Stimulated activated effector memory CD8-positive, alpha-beta T cell treated with anti-CD3 and anti-CD28 coated beads, Interleukin-12 subunit alpha, Interleukin-12 subunit beta, amount 100 ng/mL, for 72 hours (primary cell): Measurements from ENCODE around the gene HES7.
"Not testable (repeated sequence)": the region's sequence is repeated elsewhere in the genome, so short reads cannot be mapped to it uniquely, and the experiment has no call there.

Experiments
- ATAC-seq: fragments of 150-1000 bp; cut with Tn5 transposase; 2 replicates; pipeline ENCODE4 v1.10.0; 2021
- DNase-seq, 2 donors: peaks; one replicate each; pipeline ENCODE4 v3.0.0; 2021 to 2022; ENCODE audit warnings: low spot score in 2 of 2
- H3K27ac Mint-ChIP-seq: one replicate; pipeline ENCODE4 v1.8.0; 2022; ENCODE audit warnings: mild to moderate bottlenecking, mixed read lengths
- H3K36me3 Mint-ChIP-seq: one replicate; pipeline ENCODE4 v1.8.0; 2022; ENCODE audit warnings: mild to moderate bottlenecking, mixed read lengths
- H3K4me1 Mint-ChIP-seq: one replicate; pipeline ENCODE4 v1.8.0; 2022; ENCODE audit warnings: mixed read lengths
- H3K4me3 Mint-ChIP-seq: one replicate; pipeline ENCODE4 v1.8.0; 2022; ENCODE audit warnings: mild to moderate bottlenecking, mixed read lengths
- H3K9me3 Mint-ChIP-seq: one replicate; pipeline ENCODE4 v1.8.0; 2022; ENCODE audit warnings: mixed read lengths

HES7 gene

GRCh38 chr17:8109661-8110455, 14.0 kb downstream of the HES7 start:
- no peaks in the 10 kb centered on the region for H3K36me3 Mint-ChIP-seq
- ATAC-seq (peak; percentile 90), DNase-seq (peak; percentile 77 to 84)
- H3K4me3 Mint-ChIP-seq = peak overlapping the region; percentile 17
- peaks cover 9% of the 10 kb centered on the region for H3K4me1 Mint-ChIP-seq
- no peak overlapping the region for H3K27ac Mint-ChIP-seq
- H3K9me3 Mint-ChIP-seq = no peaks in the 10 kb centered on the region

DNA sequence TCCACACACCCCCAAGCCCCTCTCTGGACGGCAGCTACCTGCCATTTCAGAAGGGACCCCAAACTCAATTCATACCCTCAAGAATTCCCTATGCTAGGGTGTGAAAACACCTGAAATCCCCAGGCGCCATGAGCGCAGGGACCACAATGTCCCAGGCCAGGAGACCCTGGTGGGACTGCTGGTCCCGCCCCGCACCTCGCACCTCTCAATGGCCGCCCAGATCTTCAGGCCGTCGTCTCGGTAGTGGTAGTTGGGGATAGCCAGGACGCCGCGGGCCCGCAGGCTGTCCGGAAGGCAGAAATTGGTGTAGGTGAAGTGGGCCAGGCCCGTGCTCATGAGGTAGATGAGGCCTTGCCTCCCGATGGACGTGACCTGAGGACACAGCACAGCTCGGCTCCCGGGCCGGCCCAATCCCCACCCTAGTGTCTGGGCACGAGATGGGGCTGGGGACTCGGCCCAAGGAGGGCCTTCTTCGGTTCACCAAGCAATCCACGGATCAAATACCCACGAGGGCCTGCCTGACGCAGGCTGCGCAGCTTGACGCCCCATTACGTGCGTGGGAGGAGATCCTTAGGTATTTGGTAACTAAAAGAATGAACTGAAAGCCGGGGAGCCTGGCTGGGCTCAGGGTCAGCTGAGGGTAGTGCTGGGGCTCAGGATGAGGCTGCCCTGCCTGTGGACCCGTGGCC, 14.8 kb downstream of the HES7 start:
- peak overlapping the region; percentile 17 for H3K4me3 Mint-ChIP-seq
- H3K4me1 Mint-ChIP-seq = peaks cover 9% of the 10 kb centered on the region
- no peak for ATAC-seq
- no peak for DNase-seq
- no peak overlapping the region for H3K27ac Mint-ChIP-seq
- H3K36me3 Mint-ChIP-seq = no peaks in the 10 kb centered on the region
- H3K9me3 Mint-ChIP-seq = no peaks in the 10 kb centered on the region

GRCh38 chr17:8106980-8107379, 16.9 kb downstream of the HES7 start:
- DNase-seq, H3K27ac Mint-ChIP-seq, ATAC-seq, H3K9me3 Mint-ChIP-seq, H3K36me3 Mint-ChIP-seq, H3K4me3 Mint-ChIP-seq, H3K4me1 Mint-ChIP-seq: not testable (repeated sequence)

DNA sequence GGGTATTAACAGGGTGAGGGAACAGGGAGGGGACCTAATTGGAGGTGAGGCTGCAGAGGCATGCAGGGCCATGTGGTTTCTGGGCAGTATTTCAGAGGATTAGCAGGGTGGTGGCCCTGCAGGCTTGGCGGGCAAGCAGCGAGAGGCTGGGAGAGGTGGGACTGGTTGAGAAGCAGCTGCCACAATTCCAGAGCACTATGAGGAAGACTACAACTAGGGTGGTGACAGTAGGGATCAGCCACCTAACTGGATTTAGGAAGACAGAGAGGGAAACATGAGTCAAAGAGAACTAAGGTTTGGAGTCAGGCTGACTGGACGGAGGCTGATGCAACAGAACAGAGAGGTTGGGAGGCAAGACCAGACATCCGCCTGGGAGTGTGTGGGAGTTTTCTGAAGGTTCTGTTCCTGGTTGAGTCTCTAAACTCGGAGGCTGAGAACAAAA, 17.9 kb downstream of the HES7 start:
- Mint-ChIP-seq H3K4me1 (peaks cover 5% of the 10 kb centered on the region), H3K4me3 (no peak overlapping the region), H3K9me3 (no peaks in the 10 kb centered on the region), H3K36me3 (no peaks in the 10 kb centered on the region), H3K27ac (no peak overlapping the region)
- DNase-seq (no peak), ATAC-seq (no peak)

- no peaks in the 10 kb centered on the region for H3K9me3 Mint-ChIP-seq
- DNase-seq (no peak), ATAC-seq (no peak)
- H3K4me1 Mint-ChIP-seq = no peaks in the 10 kb centered on the region
- H3K27ac Mint-ChIP-seq = no peak overlapping the region
- no peak overlapping the region for H3K4me3 Mint-ChIP-seq
- H3K36me3 Mint-ChIP-seq = no peaks in the 10 kb centered on the region
Observed at GRCh38 chr17:8104911-8105310, 19.0 kb downstream of the HES7 start.

- Mint-ChIP-seq H3K9me3 (no peaks in the 10 kb centered on the region), H3K4me1 (no peaks in the 10 kb centered on the region), H3K36me3 (no peaks in the 10 kb centered on the region), H3K4me3 (no peak overlapping the region), H3K27ac (no peak overlapping the region)
- DNase-seq (no peak), ATAC-seq (no peak)
Observed at GRCh38 chr17:8103549-8103948, 20.4 kb downstream of the HES7 start.

DNA sequence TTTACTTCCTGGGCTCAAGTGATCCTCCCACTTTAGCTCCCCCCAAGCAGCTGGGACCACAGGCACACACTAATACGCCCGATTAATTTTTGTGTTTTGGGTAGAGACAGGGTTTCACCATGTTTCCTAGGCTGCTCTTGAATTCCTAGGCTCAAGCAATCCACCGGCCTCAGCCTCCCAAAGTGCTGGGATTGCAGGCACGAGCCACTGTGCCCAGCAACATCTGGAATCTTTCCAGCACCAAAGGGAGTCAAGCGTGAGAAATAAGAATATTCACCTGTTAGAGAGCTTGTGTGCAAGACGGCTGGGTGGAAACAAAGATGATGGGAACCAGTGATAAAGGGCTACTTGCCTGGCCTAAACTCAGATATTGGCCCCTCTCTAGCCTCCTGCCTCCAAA, 22.2 kb downstream of the HES7 start:
- no peaks in the 10 kb centered on the region for H3K4me1 Mint-ChIP-seq
- H3K36me3 Mint-ChIP-seq = no peaks in the 10 kb centered on the region
- no peak overlapping the region for H3K4me3 Mint-ChIP-seq
- DNase-seq (no peak), ATAC-seq (no peak)
- no peak overlapping the region for H3K27ac Mint-ChIP-seq
- H3K9me3 Mint-ChIP-seq = no peaks in the 10 kb centered on the region

- ATAC-seq (no peak), DNase-seq (no peak)
- Mint-ChIP-seq H3K27ac (no peak overlapping the region), H3K4me3 (no peak overlapping the region), H3K36me3 (no peaks in the 10 kb centered on the region), H3K4me1 (no peaks in the 10 kb centered on the region), H3K9me3 (no peaks in the 10 kb centered on the region)
Observed at GRCh38 chr17:8100763-8101162, 23.1 kb downstream of the HES7 start.

- no peak overlapping the region for H3K4me3 Mint-ChIP-seq
- H3K4me1 Mint-ChIP-seq = no peaks in the 10 kb centered on the region
- no peak overlapping the region for H3K27ac Mint-ChIP-seq
- DNase-seq = no peak
- no peak for ATAC-seq
- no peaks in the 10 kb centered on the region for H3K36me3 Mint-ChIP-seq
- H3K9me3 Mint-ChIP-seq = no peaks in the 10 kb centered on the region
Observed at GRCh38 chr17:8100111-8100510, 23.8 kb downstream of the HES7 start.

DNA sequence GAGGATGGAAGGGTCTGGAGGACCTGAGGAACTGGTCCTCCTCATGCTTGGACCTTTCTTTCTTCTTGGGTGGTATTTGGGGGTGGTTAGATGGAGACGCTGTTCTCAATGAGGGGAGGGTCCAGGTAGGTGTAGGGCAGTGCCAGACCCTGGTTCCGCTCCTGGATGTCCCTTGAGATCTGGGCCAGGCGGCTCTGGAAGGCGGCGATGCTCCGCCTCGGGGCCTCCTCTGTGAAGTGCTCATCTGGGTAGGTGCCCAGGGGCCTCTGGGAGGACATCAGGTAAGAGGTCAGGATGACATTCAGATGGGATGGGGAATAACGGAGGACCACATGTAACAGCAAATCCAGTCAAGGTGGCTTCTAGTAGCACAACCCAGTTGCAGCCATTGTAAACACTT, 27.4 kb downstream of the HES7 start:
- Mint-ChIP-seq H3K4me3 (no peak overlapping the region), H3K9me3 (no peaks in the 10 kb centered on the region), H3K4me1 (peaks cover 6% of the 10 kb centered on the region), H3K27ac (peak overlapping the region; percentile 26), H3K36me3 (no peaks in the 10 kb centered on the region)
- ATAC-seq (no peak), DNase-seq (no peak)

DNA sequence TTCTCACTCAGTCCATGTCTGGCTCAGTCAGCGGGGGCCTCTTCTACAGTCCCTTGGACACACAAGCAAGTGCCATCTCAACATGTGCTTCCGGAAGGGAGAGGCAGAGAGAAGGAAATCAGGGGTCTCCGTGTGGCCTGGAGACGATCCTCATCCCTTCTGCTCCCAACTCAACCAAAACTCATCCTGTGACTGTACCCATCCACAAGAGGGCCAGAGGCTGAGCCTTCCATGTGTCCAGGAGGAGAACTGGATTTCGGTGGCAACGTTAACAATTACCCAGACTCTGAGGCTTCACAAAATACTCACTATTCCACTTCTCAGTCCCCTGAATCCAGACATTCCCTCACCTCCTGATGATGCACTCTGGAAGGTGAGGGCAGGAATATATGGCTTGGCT, 28.5 kb downstream of the HES7 start:
- H3K27ac Mint-ChIP-seq = no peak overlapping the region
- no peaks in the 10 kb centered on the region for H3K9me3 Mint-ChIP-seq
- DNase-seq = no peak
- ATAC-seq = no peak
- peaks cover 6% of the 10 kb centered on the region for H3K4me1 Mint-ChIP-seq
- no peaks in the 10 kb centered on the region for H3K36me3 Mint-ChIP-seq
- H3K4me3 Mint-ChIP-seq = no peak overlapping the region

GRCh38 chr17:8091033-8091687, 32.7 kb downstream of the HES7 start:
- H3K36me3 Mint-ChIP-seq = peaks cover 4% of the 10 kb centered on the region
- no peak for DNase-seq

DNA sequence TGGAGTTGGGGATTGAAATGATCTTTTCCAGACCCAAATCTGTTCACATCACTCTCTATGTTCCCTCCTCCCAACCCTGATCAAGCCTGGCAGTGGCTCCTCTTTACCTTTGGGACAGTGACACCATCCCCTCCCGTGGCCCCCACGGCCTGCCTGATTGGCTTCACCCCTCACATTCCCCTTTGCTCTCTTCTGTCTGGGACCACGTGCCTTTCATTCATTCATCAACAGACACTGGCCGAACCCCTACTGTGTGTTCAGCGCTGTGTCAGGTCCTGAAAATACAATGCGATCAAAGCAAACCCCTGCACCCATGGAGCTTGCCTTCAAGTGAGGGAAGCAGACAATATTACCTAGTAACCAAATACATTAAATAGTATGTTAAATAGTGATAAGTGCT, 34.2 kb downstream of the HES7 start:
- H3K4me3 Mint-ChIP-seq = no peak overlapping the region
- no peak for DNase-seq

More at GRCh38 chr17:8091033-8091687, 32.7 kb downstream of the HES7 start:
- no peaks in the 10 kb centered on the region for H3K9me3 Mint-ChIP-seq
- peak; percentile 31 for ATAC-seq
- no peak overlapping the region for H3K4me3 Mint-ChIP-seq
- no peak overlapping the region for H3K27ac Mint-ChIP-seq
- H3K4me1 Mint-ChIP-seq = peaks cover 6% of the 10 kb centered on the region

GRCh38 chr17:8087952-8088230, 36.0 kb downstream of the HES7 start:
- Mint-ChIP-seq H3K36me3 (peaks cover 5% of the 10 kb centered on the region), H3K4me1 (no peaks in the 10 kb centered on the region), H3K9me3 (no peaks in the 10 kb centered on the region), H3K4me3 (no peak overlapping the region), H3K27ac (no peak overlapping the region)
- DNase-seq (no peak), ATAC-seq (no peak)

More for the DNA sequence above, 34.2 kb downstream of the HES7 start:
- no peaks in the 10 kb centered on the region for H3K9me3 Mint-ChIP-seq
- H3K4me1 Mint-ChIP-seq = peaks cover 6% of the 10 kb centered on the region
- no peak overlapping the region for H3K27ac Mint-ChIP-seq
- H3K36me3 Mint-ChIP-seq = peaks cover 5% of the 10 kb centered on the region
- no peak for ATAC-seq

DNA sequence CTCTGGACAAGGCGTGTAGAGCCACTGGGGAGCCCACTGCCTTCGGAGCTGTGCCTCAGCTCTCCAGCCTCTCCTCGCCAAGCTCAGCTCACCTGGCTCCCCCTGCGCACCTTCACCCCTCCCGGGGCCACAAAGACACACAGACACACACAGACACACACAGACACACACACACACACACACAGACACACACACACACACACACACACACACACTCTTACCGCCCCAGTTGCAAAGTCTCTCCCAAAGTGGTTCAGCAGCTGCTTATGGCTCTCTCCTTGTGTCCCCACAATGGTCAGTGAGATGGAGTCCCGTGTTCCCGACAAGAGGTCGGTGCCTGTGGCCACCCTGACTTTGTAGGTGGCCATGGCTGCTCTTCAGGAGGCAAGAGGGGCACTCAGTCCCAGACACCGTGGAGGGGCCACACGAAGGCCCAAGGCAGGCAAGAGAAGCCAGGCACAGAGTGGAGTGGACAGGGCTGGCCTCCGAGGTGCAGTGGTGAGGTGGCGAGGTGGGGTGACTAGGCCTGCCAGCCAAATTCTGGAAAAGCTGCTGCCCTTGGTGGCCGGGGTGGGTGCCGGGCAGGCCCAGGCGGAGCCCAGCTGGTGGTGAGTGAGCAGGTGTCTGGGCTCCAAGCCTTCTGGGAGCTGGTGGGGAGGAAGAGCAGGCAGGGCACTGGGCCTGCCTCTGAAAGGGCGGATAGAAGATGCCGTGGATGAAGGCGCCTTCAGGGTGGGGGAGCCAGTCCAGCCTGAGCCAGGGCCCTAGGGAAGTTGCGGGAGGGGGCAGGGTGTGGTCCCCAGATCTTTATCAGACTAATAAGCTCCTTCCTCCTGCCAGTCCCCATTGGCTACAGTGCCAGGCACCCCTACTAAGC, 36.6 kb downstream of the HES7 start, which contains the start of gene ALOX12B:
TSS of gene ALOX12B (minus strand) at position 642 of the 877 bp plus-strand sequence. CDS start at position 368, 274 bp downstream.
- no peak within 1 kb of the TSS for H3K4me3 Mint-ChIP-seq
- DNase-seq (no peak), ATAC-seq (no peak)
- peaks cover 5% of the 10 kb centered on the region for H3K36me3 Mint-ChIP-seq
- no peaks in the 10 kb centered on the region for H3K4me1 Mint-ChIP-seq
- peak within 1 kb of the TSS; percentile 38 for H3K27ac Mint-ChIP-seq
- H3K9me3 Mint-ChIP-seq = no peaks in the 10 kb centered on the region
